ENCODE measurements around the gene RNF223.
A peak's percentile ranks its signal among the peaks of the same experiment; 100 is the strongest.
"Not testable (repeated sequence)": the region's sequence is repeated elsewhere in the genome, so short reads cannot be mapped to it uniquely, and the experiment has no call there.

RNF223 gene

GRCh38 chr1:1088029-1088800, 14.1 kb upstream of the RNF223 start:
- H3K27ac ChIP-seq = no peak overlapping the region
- no peak for DNase-seq (ENCODE audit: low read depth, low spot score)

DNA sequence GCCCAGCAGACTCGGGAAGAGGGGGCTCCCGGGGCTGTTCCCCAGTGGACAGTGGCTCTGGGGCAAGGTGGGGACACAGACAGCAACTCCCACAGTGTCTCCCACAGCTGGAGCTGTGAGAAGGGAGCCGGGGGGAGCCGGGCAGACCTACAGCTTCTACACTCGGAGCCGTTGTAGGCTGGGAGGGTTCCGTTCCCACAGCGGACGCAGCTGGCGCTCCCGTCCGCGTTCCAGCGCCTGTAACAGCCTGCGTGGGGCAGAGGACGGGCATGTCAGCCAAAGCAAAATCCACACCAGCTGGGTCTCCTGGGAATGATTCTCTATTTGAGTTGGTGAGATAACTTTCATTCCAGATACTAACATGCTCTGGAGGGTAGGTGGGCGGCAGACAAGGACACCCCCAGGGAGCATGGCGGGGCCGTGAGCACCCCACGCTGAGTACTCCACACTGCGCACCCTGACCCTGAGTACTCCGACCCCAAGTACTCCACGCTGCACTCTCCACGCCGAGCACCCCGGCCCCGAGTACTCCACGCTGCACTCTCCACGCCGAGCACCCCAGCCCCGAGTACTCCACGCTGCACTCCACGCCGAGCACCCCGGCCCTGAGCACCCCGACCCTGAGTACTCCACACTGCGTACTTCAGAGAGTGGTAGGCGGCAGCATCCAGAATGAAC, 13.4 kb upstream of the RNF223 start:
- DNase-seq (ENCODE audit: low read depth, low spot score) = no peak
- no peak overlapping the region for H3K27ac ChIP-seq

DNA sequence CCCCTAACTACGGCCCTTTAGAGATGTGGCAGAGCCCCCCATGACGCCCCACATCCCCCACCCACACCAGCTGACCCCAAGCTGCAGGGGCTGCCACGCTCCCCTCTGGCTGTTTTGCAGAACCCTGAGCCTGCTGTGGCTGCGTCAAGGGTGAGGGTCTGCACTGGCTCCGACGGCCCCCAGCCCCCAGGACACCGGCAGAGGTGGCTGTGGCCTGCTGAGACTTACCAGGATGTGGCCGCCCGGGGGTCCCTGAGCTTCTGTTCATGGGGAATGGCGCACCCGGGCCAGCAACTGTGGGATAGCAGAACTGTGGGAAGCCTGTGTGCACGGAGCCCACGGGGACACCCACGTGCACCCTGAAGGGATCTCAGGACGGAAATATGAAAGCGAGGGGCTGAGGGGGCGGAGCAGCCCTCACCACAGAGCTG, 12.8 kb upstream of the RNF223 start:
- DNase-seq (ENCODE audit: low read depth, low spot score) = no peak
- no peak overlapping the region for H3K27ac ChIP-seq

GRCh38 chr1:1085911-1086841, 12.1 kb upstream of the RNF223 start:
- no peak overlapping the region for H3K27ac ChIP-seq
- DNase-seq (ENCODE audit: low read depth, low spot score) = no peak

- no peak for DNase-seq (ENCODE audit: low read depth, low spot score)
- no peak overlapping the region for H3K27ac ChIP-seq
Measured at GRCh38 chr1:1085171-1085841, 11.2 kb upstream of the RNF223 start.

- no peak for DNase-seq (ENCODE audit: low read depth, low spot score)
- no peak overlapping the region for H3K27ac ChIP-seq
Measured at GRCh38 chr1:1084372-1085170, 10.5 kb upstream of the RNF223 start.

DNA sequence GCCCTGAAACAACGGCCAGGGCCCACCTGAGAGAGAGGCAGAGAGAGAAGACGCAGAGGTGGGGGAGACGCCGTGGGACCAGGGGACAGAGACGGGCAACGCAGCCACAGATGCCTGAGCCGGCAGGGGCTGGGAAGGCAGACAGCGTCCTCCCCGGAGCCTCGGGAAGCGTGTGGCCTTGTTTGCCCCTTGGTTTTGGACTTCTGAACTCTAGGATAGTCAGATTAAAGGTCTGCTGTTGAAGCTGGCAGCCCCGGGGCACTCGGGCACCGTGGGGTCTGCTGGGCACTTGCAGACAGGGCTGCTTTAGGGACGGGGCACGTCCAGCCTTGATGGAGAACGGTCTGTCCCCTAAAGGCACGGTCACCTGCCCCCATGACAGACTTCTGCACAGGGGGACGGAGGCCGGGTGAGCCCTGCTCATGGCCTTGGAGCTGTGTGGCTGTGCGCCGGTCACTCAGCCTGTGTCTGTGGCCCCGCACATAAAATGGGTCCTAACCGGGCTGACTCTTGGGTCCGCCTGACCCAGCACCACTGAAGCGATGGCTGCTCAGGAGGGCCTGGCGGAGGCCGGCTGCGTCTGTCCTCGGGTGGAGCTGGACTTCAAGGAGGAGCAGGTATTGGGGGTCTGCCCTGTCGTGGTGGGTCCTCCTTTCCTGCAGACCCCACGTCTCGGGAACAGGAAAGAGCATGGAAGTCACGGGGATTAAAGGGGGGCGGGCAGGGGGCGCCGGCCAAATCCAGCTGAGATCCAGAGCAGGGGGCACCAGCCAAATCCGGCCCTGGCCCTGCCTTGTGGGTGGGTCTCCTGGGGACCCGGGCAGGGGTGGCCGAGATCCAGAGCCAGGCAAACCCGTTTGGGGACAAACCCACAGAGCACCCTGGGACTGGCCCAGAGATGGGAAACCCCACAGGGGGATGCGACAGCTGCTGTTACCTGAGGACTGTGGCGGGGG, 9.6 kb upstream of the RNF223 start:
- no peak for DNase-seq (ENCODE audit: low read depth, low spot score)
- no peak overlapping the region for H3K27ac ChIP-seq

- no peak for DNase-seq (ENCODE audit: low read depth, low spot score)
- H3K27ac ChIP-seq = no peak overlapping the region
Measured at GRCh38 chr1:1082776-1083415, 8.8 kb upstream of the RNF223 start.

- DNase-seq (ENCODE audit: low read depth, low spot score) = no peak
- H3K27ac ChIP-seq = no peak overlapping the region
Measured at GRCh38 chr1:1082239-1082775, 8.2 kb upstream of the RNF223 start.

GRCh38 chr1:1081311-1082238, 7.5 kb upstream of the RNF223 start:
- DNase-seq (ENCODE audit: low read depth, low spot score) = no peak
- H3K27ac ChIP-seq = no peak overlapping the region

GRCh38 chr1:1080951-1081310, 6.8 kb upstream of the RNF223 start:
- H3K27ac ChIP-seq = no peak overlapping the region
- DNase-seq (ENCODE audit: low read depth, low spot score) = no peak

- DNase-seq (ENCODE audit: low read depth, low spot score) = no peak
- peak overlapping the region; percentile 89 for H3K27ac ChIP-seq
Measured at GRCh38 chr1:1080122-1080757, 6.1 kb upstream of the RNF223 start.

GRCh38 chr1:1079408-1080121, 5.5 kb upstream of the RNF223 start:
- no peak for DNase-seq (ENCODE audit: low read depth, low spot score)

GRCh38 chr1:1077396-1077795, 3.3 kb upstream of the RNF223 start:
- DNase-seq (ENCODE audit: low read depth, low spot score); H3K27ac ChIP-seq: not testable (repeated sequence)

More at GRCh38 chr1:1079408-1080121, 5.5 kb upstream of the RNF223 start:
- peak overlapping the region; percentile 89 for H3K27ac ChIP-seq

GRCh38 chr1:1075148-1075935, 1.2 kb upstream of the RNF223 start:
- peak overlapping the region; percentile 80 for H3K27ac ChIP-seq
- DNase-seq (ENCODE audit: low read depth, low spot score) = no peak

All from epithelial cell of prostate (primary cell).